NCI-H526 treated with DMSO at 0.1 percent for 48 hours (cell line): ENCODE measurements around the gene PARN.
A peak's percentile ranks its signal among the peaks of the same experiment; 100 is the strongest.

ENCODE experiments used
- DNase-seq: peaks from one replicate; lab custom pipeline; 2025; lab: John Stamatoyannopoulos, UW

The PARN gene

GRCh38 chr16:14499110-14499509 lies 130.9 kb downstream of the PARN start:
- DNase-seq, result no peak

- no peak for DNase-seq
Measured at GRCh38 chr16:14497245-14498082, 132.6 kb downstream of the PARN start.

GRCh38 chr16:14496786-14497185 lies 133.3 kb downstream of the PARN start:
- DNase-seq, result no peak

- DNase-seq, result no peak
Measured at GRCh38 chr16:14496047-14496770, 133.9 kb downstream of the PARN start.

GRCh38 chr16:14495213-14496046 lies 134.6 kb downstream of the PARN start:
- no peak for DNase-seq

GRCh38 chr16:14494396-14494966 lies 135.6 kb downstream of the PARN start:
- DNase-seq, result no peak

GRCh38 chr16:14493791-14494190 lies 136.3 kb downstream of the PARN start:
- no peak for DNase-seq

GRCh38 chr16:14492614-14493013 lies 137.4 kb downstream of the PARN start:
- DNase-seq, result no peak

GRCh38 chr16:14491861-14492529 lies 138.1 kb downstream of the PARN start:
- no peak for DNase-seq

- no peak for DNase-seq
Measured at GRCh38 chr16:14490235-14490634, 139.8 kb downstream of the PARN start.

- DNase-seq, result no peak
Measured at GRCh38 chr16:14489460-14489859, 140.6 kb downstream of the PARN start.

- DNase-seq, result no peak
Measured at GRCh38 chr16:14487579-14487978, 142.5 kb downstream of the PARN start.

- DNase-seq, result no peak
Measured at GRCh38 chr16:14486520-14487303, 143.3 kb downstream of the PARN start.

- no peak for DNase-seq
Measured at GRCh38 chr16:14485811-14486519, 144.1 kb downstream of the PARN start.

- no peak for DNase-seq
Measured at GRCh38 chr16:14485121-14485551, 144.9 kb downstream of the PARN start.

GRCh38 chr16:14483819-14484385 lies 146.2 kb downstream of the PARN start:
- DNase-seq, result no peak

- DNase-seq, result no peak
Measured at GRCh38 chr16:14476183-14476582, 153.9 kb downstream of the PARN start.

GRCh38 chr16:14475370-14476139 lies 154.5 kb downstream of the PARN start:
- no peak for DNase-seq

GRCh38 chr16:14473488-14473887 lies 156.6 kb downstream of the PARN start:
- DNase-seq, result peak; percentile 59
